ENCODE measurements around the gene NDEL1.
"Not testable (repeated sequence)": the region's sequence is repeated elsewhere in the genome, so short reads cannot be mapped to it uniquely, and the experiment has no call there.

The NDEL1 gene

GRCh38 chr17:8435245-8436168 is at the start of gene NDEL1:
TSS of gene NDEL1 (plus strand) at chr17:8435884. CDS start at chr17:8444272, 8,388 bp downstream.
- DNase-seq = peak; percentile 99

GRCh38 chr17:8386841-8387240 is 48.8 kb upstream of the NDEL1 start:
- DNase-seq = no peak

GRCh38 chr17:8387914-8388651 is 47.6 kb upstream of the NDEL1 start:
- no peak for DNase-seq

- no peak for DNase-seq
These were observed 44.0 kb upstream of the NDEL1 start for GRCh38 chr17:8391711-8392110.

- no peak for DNase-seq
These were observed 43.4 kb upstream of the NDEL1 start for GRCh38 chr17:8392274-8392673.

GRCh38 chr17:8392674-8393469 is 42.8 kb upstream of the NDEL1 start:
- DNase-seq = no peak

GRCh38 chr17:8393470-8394231 is 42.0 kb upstream of the NDEL1 start:
- DNase-seq = no peak

- not testable (repeated sequence) for DNase-seq
These were observed 41.2 kb upstream of the NDEL1 start for GRCh38 chr17:8394497-8394896.

- DNase-seq = no peak
These were observed 38.0 kb upstream of the NDEL1 start, which contains the start of gene RNF222 for GRCh38 chr17:8397636-8398035. TSS of gene RNF222 (minus strand) at chr17:8397827. CDS start at chr17:8393461, 4,366 bp downstream.

GRCh38 chr17:8398980-8399379 is 36.7 kb upstream of the NDEL1 start:
- no peak for DNase-seq

- DNase-seq = no peak
These were observed 34.6 kb upstream of the NDEL1 start for GRCh38 chr17:8401107-8401506.

- DNase-seq = no peak
These were observed 32.7 kb upstream of the NDEL1 start for GRCh38 chr17:8402921-8403536.

- DNase-seq = no peak
These were observed 30.1 kb upstream of the NDEL1 start for GRCh38 chr17:8405499-8406016.

- no peak for DNase-seq
These were observed 29.5 kb upstream of the NDEL1 start for GRCh38 chr17:8406174-8406573.

GRCh38 chr17:8408371-8408770 is 27.3 kb upstream of the NDEL1 start:
- no peak for DNase-seq

- DNase-seq = peak; percentile 77
These were observed 25.5 kb upstream of the NDEL1 start for GRCh38 chr17:8409966-8410882.

GRCh38 chr17:8410883-8411238 is 24.8 kb upstream of the NDEL1 start:
- DNase-seq = no peak

- DNase-seq = no peak
These were observed 23.6 kb upstream of the NDEL1 start for GRCh38 chr17:8412089-8412488.

GRCh38 chr17:8413328-8413727 is 22.4 kb upstream of the NDEL1 start:
- no peak for DNase-seq

- no peak for DNase-seq
These were observed 21.7 kb upstream of the NDEL1 start for GRCh38 chr17:8413938-8414337.

Data from stimulated activated CD4-positive, alpha-beta T cell treated with anti-CD3 and anti-CD28 coated beads, Interleukin-12 subunit alpha, Interleukin-12 subunit beta, amount 100 ng/mL, for 4 hours (primary cell).